Liver (tissue), 3 donors: ENCODE results near the gene ATG10.

Source experiments
- JUND ChIP-seq, 2 donors: IDR thresholded peaks; 2 replicates each; pipeline ENCODE4 v1.6.1; 2016; ENCODE audit warnings: antibody characterized with exemption in 2 of 2
- RAD21 ChIP-seq, 2 donors: IDR thresholded peaks; 2 replicates each; pipeline ENCODE4 v1.6.1; 2016; ENCODE audit warnings: antibody characterized with exemption in 2 of 2, mild to moderate bottlenecking in 2 of 2
- TF ChIP-seq, protein P1 (sequence below): IDR thresholded peaks from 2 replicates; pipeline ENCODE4 v1.6.1; 2016; ENCODE audit warnings: antibody characterized with exemption, mild to moderate bottlenecking
- TF ChIP-seq, protein P2 (sequence below): fragments of 150-350 bp; IDR thresholded peaks from 2 replicates; pipeline ENCODE4 v1.5.1; 2017; ENCODE audit warnings: improper control_type of control experiment, low read depth, low read length; ENCODE audit not compliant: missing input control
- TF ChIP-seq, protein P3 (sequence below): IDR thresholded peaks from 2 replicates; pipeline ENCODE4 v1.6.1; 2016; ENCODE audit warnings: antibody characterized with exemption
- donor health status: healthy.
- donor health status: healthy.

DNA sequence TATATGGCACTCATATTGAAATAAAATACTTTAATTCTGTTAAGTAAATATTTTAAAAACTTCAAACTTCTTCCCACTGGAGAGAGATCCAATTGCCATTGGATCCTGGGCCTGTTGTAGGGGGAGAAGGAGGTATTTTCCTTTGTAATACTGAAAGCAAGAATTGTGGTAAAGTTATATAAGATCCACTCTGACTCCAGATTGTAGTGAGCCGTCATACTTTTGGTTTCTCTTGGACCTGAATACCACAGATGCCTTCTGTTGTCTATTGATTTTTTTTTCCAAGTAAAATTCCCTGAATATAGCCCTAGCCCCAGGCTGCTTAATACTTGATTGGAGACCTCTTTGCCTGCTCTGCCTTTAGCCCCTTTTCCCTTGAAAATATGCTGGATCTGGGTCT is 86.9 kb downstream of the ATG10 start:
- TF ChIP-seq, protein P1, sequence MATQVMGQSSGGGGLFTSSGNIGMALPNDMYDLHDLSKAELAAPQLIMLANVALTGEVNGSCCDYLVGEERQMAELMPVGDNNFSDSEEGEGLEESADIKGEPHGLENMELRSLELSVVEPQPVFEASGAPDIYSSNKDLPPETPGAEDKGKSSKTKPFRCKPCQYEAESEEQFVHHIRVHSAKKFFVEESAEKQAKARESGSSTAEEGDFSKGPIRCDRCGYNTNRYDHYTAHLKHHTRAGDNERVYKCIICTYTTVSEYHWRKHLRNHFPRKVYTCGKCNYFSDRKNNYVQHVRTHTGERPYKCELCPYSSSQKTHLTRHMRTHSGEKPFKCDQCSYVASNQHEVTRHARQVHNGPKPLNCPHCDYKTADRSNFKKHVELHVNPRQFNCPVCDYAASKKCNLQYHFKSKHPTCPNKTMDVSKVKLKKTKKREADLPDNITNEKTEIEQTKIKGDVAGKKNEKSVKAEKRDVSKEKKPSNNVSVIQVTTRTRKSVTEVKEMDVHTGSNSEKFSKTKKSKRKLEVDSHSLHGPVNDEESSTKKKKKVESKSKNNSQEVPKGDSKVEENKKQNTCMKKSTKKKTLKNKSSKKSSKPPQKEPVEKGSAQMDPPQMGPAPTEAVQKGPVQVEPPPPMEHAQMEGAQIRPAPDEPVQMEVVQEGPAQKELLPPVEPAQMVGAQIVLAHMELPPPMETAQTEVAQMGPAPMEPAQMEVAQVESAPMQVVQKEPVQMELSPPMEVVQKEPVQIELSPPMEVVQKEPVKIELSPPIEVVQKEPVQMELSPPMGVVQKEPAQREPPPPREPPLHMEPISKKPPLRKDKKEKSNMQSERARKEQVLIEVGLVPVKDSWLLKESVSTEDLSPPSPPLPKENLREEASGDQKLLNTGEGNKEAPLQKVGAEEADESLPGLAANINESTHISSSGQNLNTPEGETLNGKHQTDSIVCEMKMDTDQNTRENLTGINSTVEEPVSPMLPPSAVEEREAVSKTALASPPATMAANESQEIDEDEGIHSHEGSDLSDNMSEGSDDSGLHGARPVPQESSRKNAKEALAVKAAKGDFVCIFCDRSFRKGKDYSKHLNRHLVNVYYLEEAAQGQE, result no peak
- TF ChIP-seq, protein P2, sequence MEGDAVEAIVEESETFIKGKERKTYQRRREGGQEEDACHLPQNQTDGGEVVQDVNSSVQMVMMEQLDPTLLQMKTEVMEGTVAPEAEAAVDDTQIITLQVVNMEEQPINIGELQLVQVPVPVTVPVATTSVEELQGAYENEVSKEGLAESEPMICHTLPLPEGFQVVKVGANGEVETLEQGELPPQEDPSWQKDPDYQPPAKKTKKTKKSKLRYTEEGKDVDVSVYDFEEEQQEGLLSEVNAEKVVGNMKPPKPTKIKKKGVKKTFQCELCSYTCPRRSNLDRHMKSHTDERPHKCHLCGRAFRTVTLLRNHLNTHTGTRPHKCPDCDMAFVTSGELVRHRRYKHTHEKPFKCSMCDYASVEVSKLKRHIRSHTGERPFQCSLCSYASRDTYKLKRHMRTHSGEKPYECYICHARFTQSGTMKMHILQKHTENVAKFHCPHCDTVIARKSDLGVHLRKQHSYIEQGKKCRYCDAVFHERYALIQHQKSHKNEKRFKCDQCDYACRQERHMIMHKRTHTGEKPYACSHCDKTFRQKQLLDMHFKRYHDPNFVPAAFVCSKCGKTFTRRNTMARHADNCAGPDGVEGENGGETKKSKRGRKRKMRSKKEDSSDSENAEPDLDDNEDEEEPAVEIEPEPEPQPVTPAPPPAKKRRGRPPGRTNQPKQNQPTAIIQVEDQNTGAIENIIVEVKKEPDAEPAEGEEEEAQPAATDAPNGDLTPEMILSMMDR, result no peak
- TF ChIP-seq JUND (IDR thresholded peaks at IDR 0.05) (no peak), RAD21 (IDR thresholded peaks at IDR 0.05) (no peak)
- TF ChIP-seq, protein P3, sequence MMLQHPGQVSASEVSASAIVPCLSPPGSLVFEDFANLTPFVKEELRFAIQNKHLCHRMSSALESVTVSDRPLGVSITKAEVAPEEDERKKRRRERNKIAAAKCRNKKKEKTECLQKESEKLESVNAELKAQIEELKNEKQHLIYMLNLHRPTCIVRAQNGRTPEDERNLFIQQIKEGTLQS, result no peak
